HG02943 (cell line): ENCODE results near the gene PADI6.
"Not testable (repeated sequence)": the region's sequence is repeated elsewhere in the genome, so short reads cannot be mapped to it uniquely, and the experiment has no call there.

Experiments
- ATAC-seq: cut with Tn5 transposase; IDR thresholded peaks from one replicate; pipeline ENCODE4 v1.9.1; 2021; ENCODE audit warnings: mild to moderate bottlenecking, low read depth, moderate library complexity; ENCODE audit not compliant: unreplicated experiment

The PADI6 gene

GRCh38 chr1:17404034-17404684 lies 32.2 kb downstream of the PADI6 start:
- ATAC-seq = no peak

GRCh38 chr1:17404820-17405219 lies 32.8 kb downstream of the PADI6 start:
- ATAC-seq = no peak

- no peak for ATAC-seq
Observed at GRCh38 chr1:17405898-17406759, 34.1 kb downstream of the PADI6 start.

- not testable (repeated sequence) for ATAC-seq
Observed at GRCh38 chr1:17406760-17407475, 34.9 kb downstream of the PADI6 start.

- not testable (repeated sequence) for ATAC-seq
Observed at GRCh38 chr1:17407786-17408514, 36.0 kb downstream of the PADI6 start.

GRCh38 chr1:17409391-17409811 lies 37.4 kb downstream of the PADI6 start:
- no peak for ATAC-seq

- no peak for ATAC-seq
Observed at GRCh38 chr1:17412093-17412870, 40.3 kb downstream of the PADI6 start.

GRCh38 chr1:17414022-17414421 lies 42.0 kb downstream of the PADI6 start:
- no peak for ATAC-seq

- no peak for ATAC-seq
Observed at GRCh38 chr1:17416389-17416788, 44.4 kb downstream of the PADI6 start.

GRCh38 chr1:17419626-17420328 lies 47.8 kb downstream of the PADI6 start:
- ATAC-seq = no peak

GRCh38 chr1:17420391-17420918 lies 48.5 kb downstream of the PADI6 start:
- ATAC-seq = no peak

GRCh38 chr1:17422461-17422860 lies 50.5 kb downstream of the PADI6 start:
- no peak for ATAC-seq

GRCh38 chr1:17423781-17424245 lies 51.8 kb downstream of the PADI6 start:
- no peak for ATAC-seq

GRCh38 chr1:17425806-17426600 lies 54.0 kb downstream of the PADI6 start:
- ATAC-seq = no peak

GRCh38 chr1:17427696-17428660 lies 56.0 kb downstream of the PADI6 start:
- no peak for ATAC-seq

- ATAC-seq = no peak
Observed at GRCh38 chr1:17429183-17429582, 57.2 kb downstream of the PADI6 start.

GRCh38 chr1:17432412-17432811 lies 60.4 kb downstream of the PADI6 start:
- ATAC-seq = no peak
